ENCODE measurements around the gene SLC4A3.

Gene SLC4A3

GRCh38 chr2:219621935-219622334 lies 5.5 kb upstream of the SLC4A3 start:
- TF ChIP-seq CTCF (IDR thresholded peaks at IDR 0.05; ENCODE audit: low read depth, low read length), result no peak
- DNase-seq (ENCODE audit: extremely low read depth, low read depth), result no peak

- no peak for DNase-seq (ENCODE audit: extremely low read depth, low read depth)
- TF ChIP-seq CTCF (IDR thresholded peaks at IDR 0.05; ENCODE audit: low read depth, low read length), result no peak
Measured at GRCh38 chr2:219622472-219622871, 5.0 kb upstream of the SLC4A3 start.

- no peak for TF ChIP-seq CTCF (IDR thresholded peaks at IDR 0.05; ENCODE audit: low read depth, low read length)
- DNase-seq (ENCODE audit: extremely low read depth, low read depth), result no peak
Measured at GRCh38 chr2:219624565-219624964, 2.9 kb upstream of the SLC4A3 start.

- no peak for DNase-seq (ENCODE audit: extremely low read depth, low read depth)
- TF ChIP-seq CTCF (IDR thresholded peaks at IDR 0.05; ENCODE audit: low read depth, low read length), result no peak
Measured at GRCh38 chr2:219625179-219625578, 2.3 kb upstream of the SLC4A3 start.

- DNase-seq (ENCODE audit: extremely low read depth, low read depth), result no peak
- TF ChIP-seq CTCF (IDR thresholded peaks at IDR 0.05; ENCODE audit: low read depth, low read length), result no peak
Measured at GRCh38 chr2:219626540-219626939, 890 bp upstream of the SLC4A3 start.

GRCh38 chr2:219628235-219628985 lies 980 bp downstream of the SLC4A3 start:
- no peak for TF ChIP-seq CTCF (IDR thresholded peaks at IDR 0.05; ENCODE audit: low read depth, low read length)
- DNase-seq (ENCODE audit: extremely low read depth, low read depth), result no peak

- DNase-seq (ENCODE audit: extremely low read depth, low read depth), result no peak
- no peak for TF ChIP-seq CTCF (IDR thresholded peaks at IDR 0.05; ENCODE audit: low read depth, low read length)
Measured at GRCh38 chr2:219628986-219629901, 1.8 kb downstream of the SLC4A3 start.

Measured in AG09319 (cell line).